ENCODE data around the gene CDK5RAP3.

The CDK5RAP3 gene

DNA sequence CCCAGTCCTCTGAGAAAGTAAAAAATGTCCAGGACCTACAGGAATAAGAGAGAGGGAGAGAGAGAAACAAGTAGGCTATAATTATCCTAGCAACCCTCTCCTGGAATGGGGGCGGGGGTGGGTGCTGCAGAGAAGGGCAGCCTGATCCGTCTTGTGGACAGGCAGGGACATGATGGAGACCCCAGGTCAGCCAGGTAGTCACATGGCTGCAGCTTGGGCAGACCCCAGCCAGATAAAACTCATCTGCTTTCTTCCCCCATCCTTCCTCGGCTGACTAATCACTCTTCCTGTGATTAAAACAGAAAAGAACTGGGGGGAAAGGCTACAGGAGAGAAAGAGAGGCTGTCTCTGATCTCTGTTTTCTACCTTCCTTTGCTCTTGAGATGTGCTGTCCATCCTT, 34.1 kb downstream of the CDK5RAP3 start:
- Histone ChIP-seq H3K9me3 (ENCODE audit: control insufficient read depth, insufficient read depth, low read depth, low read length) (no peaks in the 10 kb centered on the region), H3K27ac (ENCODE audit: extremely low read depth, low read depth, low read length) (no peak overlapping the region; the same call in 1 of the 2 replicates), H3K36me3 (ENCODE audit: control insufficient read depth in 2 of 2, insufficient read depth in 1 of 2, low read length in 2 of 2) (no peaks in the 10 kb centered on the region), H3K4me1 (ENCODE audit: control insufficient read depth, insufficient read depth, low read length) (peaks cover 11% of the 10 kb centered on the region; the same call in 1 of the 2 replicates), H3K4me3 (ENCODE audit: low read depth, low read length) (no peak overlapping the region)
- POLR2A ChIA-PET = interaction anchor here (0.7 to 1.5 kb wide), 2 partner anchors 34 to 44 kb away, joined by 3 to 4 read pairs; partner anchors contain the start of gene CDK5RAP3
- CTCF ChIA-PET = interaction anchor here (0.6 to 3.7 kb wide), 5 partner anchors 13 to 58 kb away, joined by 3 to 17 read pairs (median 7); no protein-coding TSS in a partner anchor
- TF ChIP-seq ZNF311 (tag by site-specific recombination; IDR thresholded peaks at IDR 0.05; ENCODE audit: borderline replicate concordance) (no peak), ZNF366 (tag by site-specific recombination; conservative IDR thresholded peaks at IDR 0.05) (0 out of 2 replicates have a peak, but pooled peaks have one; percentile 17), PRDM1 (tag by site-specific recombination; IDR thresholded peaks at IDR 0.05) (peak; percentile 70), ZNF571 (tag by site-specific recombination; IDR thresholded peaks at IDR 0.05) (no peak), HOXA7 (CRISPR knock-in tag; IDR thresholded peaks at IDR 0.05; ENCODE audit: borderline replicate concordance) (no peak), SP7 (tag by site-specific recombination; IDR thresholded peaks at IDR 0.05) (peak; percentile 89), ZBTB8A (tag by site-specific recombination; IDR thresholded peaks at IDR 0.05) (no peak), ZNF112 (tag by site-specific recombination; IDR thresholded peaks at IDR 0.05) (no peak)
- TF ChIP-seq, protein P1, sequence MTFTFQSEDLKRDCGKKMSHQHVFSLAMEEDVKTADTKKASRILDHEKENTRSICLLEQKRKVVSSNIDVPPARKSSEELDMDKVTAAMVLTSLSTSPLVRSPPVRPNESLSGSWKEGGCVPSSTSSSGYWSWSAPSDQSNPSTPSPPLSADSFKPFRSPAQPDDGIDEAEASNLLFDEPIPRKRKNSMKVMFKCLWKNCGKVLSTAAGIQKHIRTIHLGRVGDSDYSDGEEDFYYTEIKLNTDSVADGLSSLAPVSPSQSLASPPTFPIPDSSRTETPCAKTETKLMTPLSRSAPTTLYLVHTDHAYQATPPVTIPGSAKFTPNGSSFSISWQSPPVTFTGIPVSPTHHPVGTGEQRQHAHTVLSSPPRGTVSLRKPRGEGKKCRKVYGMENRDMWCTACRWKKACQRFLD (tag by site-specific recombination; IDR thresholded peaks at IDR 0.05) = no peak

DNA sequence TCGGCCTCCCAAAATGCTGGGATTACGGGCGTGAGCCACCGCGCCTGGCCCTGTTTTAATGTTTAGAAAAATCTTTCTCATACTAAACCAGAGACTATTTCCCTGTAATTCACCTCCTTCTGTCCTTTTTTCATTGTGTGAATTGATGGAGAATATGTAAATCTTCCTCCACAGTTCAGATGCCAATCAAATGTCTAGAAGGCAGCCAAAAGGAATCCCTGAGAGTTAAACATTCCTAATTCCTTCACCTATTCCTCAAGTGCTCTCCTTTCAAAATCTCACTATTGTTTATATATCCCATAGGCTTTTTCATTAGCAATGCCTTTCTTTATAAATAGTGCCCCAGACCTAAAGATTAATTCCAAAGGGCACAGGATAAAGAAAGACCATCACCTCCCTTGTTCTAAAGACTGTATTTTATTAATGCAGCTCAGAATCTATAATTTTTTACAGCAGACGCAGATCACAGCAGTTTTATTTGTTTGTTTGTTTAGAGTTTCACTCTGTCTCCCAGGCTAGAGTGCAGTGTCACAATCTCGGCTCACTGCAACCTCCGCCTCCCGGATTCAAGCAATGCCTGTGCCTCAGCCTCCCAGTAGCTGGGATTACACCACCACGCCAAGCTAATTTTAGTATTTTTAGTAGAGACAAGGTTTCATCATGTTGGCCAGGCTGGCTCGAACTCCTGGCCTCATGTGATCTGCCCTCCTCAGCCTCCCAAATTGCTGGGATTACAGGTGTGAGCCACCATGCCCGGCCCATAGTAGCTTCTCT, 36.2 kb downstream of the CDK5RAP3 start:
- H3K9me3 ChIP-seq (ENCODE audit: control insufficient read depth, insufficient read depth, low read depth, low read length) = no peaks in the 10 kb centered on the region
- H3K4me3 ChIP-seq (ENCODE audit: low read depth, low read length) = no peak overlapping the region
- H3K36me3 ChIP-seq (ENCODE audit: control insufficient read depth in 2 of 2, insufficient read depth in 1 of 2, low read length in 2 of 2) = no peaks in the 10 kb centered on the region
- no peak overlapping the region for H3K27ac ChIP-seq (ENCODE audit: extremely low read depth, low read depth, low read length)
- ChIA-PET POLR2A (interaction anchor here (0.6 to 1.6 kb wide), 2 partner anchors 36 to 1905 kb away, joined by 3 to 8 read pairs; partner anchors contain the start of gene CDK5RAP3), CTCF (interaction anchor here (0.6 to 1.6 kb wide), 5 partner anchors 11 to 57 kb away, joined by 3 to 9 read pairs (median 5); partner anchors contain the start of gene CDK5RAP3)
- H3K4me1 ChIP-seq (ENCODE audit: control insufficient read depth, insufficient read depth, low read length) = peaks cover 18% of the 10 kb centered on the region
- TF ChIP-seq ZNF658 (tag by site-specific recombination; IDR thresholded peaks at IDR 0.05) = no peak
- no peak for TF ChIP-seq SALL2 (tag by site-specific recombination; IDR thresholded peaks at IDR 0.05; ENCODE audit: borderline replicate concordance)
- TF ChIP-seq ZXDB (tag by site-specific recombination; IDR thresholded peaks at IDR 0.05) = no peak
- TF ChIP-seq, protein P2, sequence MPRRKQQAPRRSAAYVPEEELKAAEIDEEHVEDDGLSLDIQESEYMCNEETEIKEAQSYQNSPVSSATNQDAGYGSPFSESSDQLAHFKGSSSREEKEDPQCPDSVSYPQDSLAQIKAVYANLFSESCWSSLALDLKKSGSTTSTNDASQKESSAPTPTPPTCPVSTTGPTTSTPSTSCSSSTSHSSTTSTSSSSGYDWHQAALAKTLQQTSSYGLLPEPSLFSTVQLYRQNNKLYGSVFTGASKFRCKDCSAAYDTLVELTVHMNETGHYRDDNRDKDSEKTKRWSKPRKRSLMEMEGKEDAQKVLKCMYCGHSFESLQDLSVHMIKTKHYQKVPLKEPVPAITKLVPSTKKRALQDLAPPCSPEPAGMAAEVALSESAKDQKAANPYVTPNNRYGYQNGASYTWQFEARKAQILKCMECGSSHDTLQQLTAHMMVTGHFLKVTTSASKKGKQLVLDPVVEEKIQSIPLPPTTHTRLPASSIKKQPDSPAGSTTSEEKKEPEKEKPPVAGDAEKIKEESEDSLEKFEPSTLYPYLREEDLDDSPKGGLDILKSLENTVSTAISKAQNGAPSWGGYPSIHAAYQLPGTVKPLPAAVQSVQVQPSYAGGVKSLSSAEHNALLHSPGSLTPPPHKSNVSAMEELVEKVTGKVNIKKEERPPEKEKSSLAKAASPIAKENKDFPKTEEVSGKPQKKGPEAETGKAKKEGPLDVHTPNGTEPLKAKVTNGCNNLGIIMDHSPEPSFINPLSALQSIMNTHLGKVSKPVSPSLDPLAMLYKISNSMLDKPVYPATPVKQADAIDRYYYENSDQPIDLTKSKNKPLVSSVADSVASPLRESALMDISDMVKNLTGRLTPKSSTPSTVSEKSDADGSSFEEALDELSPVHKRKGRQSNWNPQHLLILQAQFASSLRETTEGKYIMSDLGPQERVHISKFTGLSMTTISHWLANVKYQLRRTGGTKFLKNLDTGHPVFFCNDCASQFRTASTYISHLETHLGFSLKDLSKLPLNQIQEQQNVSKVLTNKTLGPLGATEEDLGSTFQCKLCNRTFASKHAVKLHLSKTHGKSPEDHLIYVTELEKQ (tag by site-specific recombination; IDR thresholded peaks at IDR 0.05; ENCODE audit: borderline replicate concordance) = no peak
- TF ChIP-seq, protein P3, sequence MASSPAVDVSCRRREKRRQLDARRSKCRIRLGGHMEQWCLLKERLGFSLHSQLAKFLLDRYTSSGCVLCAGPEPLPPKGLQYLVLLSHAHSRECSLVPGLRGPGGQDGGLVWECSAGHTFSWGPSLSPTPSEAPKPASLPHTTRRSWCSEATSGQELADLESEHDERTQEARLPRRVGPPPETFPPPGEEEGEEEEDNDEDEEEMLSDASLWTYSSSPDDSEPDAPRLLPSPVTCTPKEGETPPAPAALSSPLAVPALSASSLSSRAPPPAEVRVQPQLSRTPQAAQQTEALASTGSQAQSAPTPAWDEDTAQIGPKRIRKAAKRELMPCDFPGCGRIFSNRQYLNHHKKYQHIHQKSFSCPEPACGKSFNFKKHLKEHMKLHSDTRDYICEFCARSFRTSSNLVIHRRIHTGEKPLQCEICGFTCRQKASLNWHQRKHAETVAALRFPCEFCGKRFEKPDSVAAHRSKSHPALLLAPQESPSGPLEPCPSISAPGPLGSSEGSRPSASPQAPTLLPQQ (tag by site-specific recombination; IDR thresholded peaks at IDR 0.05) = no peak
- no peak for TF ChIP-seq ZNF558 (tag by site-specific recombination; IDR thresholded peaks at IDR 0.05)
- TF ChIP-seq, protein P4, sequence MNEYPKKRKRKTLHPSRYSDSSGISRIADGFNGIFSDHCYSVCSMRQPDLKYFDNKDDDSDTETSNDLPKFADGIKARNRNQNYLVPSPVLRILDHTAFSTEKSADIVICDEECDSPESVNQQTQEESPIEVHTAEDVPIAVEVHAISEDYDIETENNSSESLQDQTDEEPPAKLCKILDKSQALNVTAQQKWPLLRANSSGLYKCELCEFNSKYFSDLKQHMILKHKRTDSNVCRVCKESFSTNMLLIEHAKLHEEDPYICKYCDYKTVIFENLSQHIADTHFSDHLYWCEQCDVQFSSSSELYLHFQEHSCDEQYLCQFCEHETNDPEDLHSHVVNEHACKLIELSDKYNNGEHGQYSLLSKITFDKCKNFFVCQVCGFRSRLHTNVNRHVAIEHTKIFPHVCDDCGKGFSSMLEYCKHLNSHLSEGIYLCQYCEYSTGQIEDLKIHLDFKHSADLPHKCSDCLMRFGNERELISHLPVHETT (tag by site-specific recombination; IDR thresholded peaks at IDR 0.05) = no peak
- TF ChIP-seq ZBTB7A (tag by site-specific recombination; IDR thresholded peaks at IDR 0.05; ENCODE audit: low read depth) = no peak
- TF ChIP-seq ZNF473 (tag by site-specific recombination; IDR thresholded peaks at IDR 0.05) = no peak
- no peak for TF ChIP-seq ZNF202 (tag by site-specific recombination; IDR thresholded peaks at IDR 0.05; ENCODE audit: borderline replicate concordance)
- TF ChIP-seq, protein P5, sequence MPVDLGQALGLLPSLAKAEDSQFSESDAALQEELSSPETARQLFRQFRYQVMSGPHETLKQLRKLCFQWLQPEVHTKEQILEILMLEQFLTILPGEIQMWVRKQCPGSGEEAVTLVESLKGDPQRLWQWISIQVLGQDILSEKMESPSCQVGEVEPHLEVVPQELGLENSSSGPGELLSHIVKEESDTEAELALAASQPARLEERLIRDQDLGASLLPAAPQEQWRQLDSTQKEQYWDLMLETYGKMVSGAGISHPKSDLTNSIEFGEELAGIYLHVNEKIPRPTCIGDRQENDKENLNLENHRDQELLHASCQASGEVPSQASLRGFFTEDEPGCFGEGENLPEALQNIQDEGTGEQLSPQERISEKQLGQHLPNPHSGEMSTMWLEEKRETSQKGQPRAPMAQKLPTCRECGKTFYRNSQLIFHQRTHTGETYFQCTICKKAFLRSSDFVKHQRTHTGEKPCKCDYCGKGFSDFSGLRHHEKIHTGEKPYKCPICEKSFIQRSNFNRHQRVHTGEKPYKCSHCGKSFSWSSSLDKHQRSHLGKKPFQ (tag by site-specific recombination; IDR thresholded peaks at IDR 0.05) = no peak
- TF ChIP-seq ZNF549 (tag by site-specific recombination; IDR thresholded peaks at IDR 0.05) = no peak
- TF ChIP-seq SP2 (tag by site-specific recombination; IDR thresholded peaks at IDR 0.05) = no peak
- TF ChIP-seq ZNF19 (tag by site-specific recombination; IDR thresholded peaks at IDR 0.05; ENCODE audit: low read depth) = no peak
- TF ChIP-seq HOXC10 (CRISPR knock-in tag; IDR thresholded peaks at IDR 0.05) = no peak
- TF ChIP-seq ZNF76 (tag by site-specific recombination; IDR thresholded peaks at IDR 0.05; ENCODE audit: borderline replicate concordance, low read depth) = no peak
